ENCODE results near the gene ORAI2. TPM values are rescaled to one million over a fixed set of nuclear protein-coding genes. Genes with fewer than 3 reads are reported as not detected.
"Not testable (repeated sequence)": the region's sequence is repeated elsewhere in the genome, so short reads cannot be mapped to it uniquely, and the experiment has no call there.

ORAI2 gene
- total and polyA plus RNA-seq, 10 of the 15 experiments (the other 5 are each of a cell fraction or from before 2014, with no cell fraction given) = 5.8 to 111 (median 46.9) TPM

DNA sequence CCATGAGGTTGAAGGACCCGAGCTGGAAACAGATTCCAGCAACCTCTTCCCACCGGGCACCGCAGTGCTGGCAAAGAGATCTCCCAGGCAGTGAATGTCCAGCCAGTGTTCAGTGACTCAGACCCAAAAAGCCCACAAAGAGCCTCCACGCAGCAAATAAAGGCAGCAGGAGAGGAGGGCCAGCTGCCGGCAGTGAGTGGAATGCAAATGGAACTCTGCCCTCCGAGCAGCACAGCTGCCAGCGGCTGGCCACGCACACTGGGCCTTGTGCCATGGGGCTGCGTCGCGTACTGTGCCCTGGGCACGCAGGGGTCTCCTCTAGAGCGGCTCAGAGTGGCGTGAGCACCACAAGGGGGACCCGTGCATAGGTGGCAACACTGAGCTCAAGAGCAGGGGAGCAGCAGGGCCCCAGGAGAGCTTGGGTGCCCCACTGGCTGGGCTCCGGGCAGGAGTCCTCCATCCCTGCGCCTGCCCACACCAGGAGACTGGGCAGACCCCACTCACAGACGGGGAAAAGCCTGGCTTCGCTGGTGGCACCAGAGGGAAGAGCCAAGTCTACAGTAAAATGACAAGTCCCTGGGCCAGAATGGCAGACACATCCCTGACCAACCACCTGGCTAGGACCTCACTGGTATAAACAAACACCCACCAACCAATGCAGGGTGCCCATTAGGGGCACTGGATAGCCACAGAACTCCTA lies 41.5 kb downstream of the ORAI2 start:
- H3K4me2 ChIP-seq (ENCODE audit: control insufficient read depth, insufficient read depth); H4K20me1 ChIP-seq (ENCODE audit: control insufficient read depth, insufficient read depth); H3K27ac ChIP-seq (ENCODE audit: control insufficient read depth, insufficient read depth); ATAC-seq; H3K4me1 ChIP-seq (ENCODE audit: control insufficient read depth, insufficient read depth, low read length); H2AFZ ChIP-seq (ENCODE audit: control insufficient read depth, low read depth, low read length); H3K27me3 ChIP-seq (replicated peaks in 1 of 2; ENCODE audit: control insufficient read depth in 2 of 2, insufficient read depth in 2 of 2, low read length in 1 of 2); intact Hi-C loops (cut with micrococcal nuclease; ENCODE audit: unreplicated experiment); DNase-seq (ENCODE audit: low read depth, low spot score); SMC1A ChIA-PET (ENCODE audit: uncharacterized antibody, unreplicated experiment); FAIRE-seq; H3K79me2 ChIP-seq (ENCODE audit: control insufficient read depth, insufficient read depth, low read length); POLR2A ChIA-PET; RAD21 ChIA-PET (ENCODE audit: unreplicated experiment); H3K9me3 ChIP-seq (replicated peaks; ENCODE audit: control insufficient read depth, insufficient read depth, low read length); H3K9ac ChIP-seq (ENCODE audit: control insufficient read depth, insufficient read depth, low read length); in situ Hi-C loops (cut with MboI); CTCF ChIA-PET; H3K4me3 ChIP-seq: not testable (repeated sequence)
- WGBS (ENCODE audit: insufficient coverage, insufficient replicate concordance, low lambda C conversion rate, missing lambda C conversion rate) = 97% methylated on average over 9 of the region's 19 CpGs
- peaks cover 6 to 16% of the 10 kb centered on the region in 2 experiments for H3K36me3 ChIP-seq (ENCODE audit: control insufficient read depth in 2 of 2, insufficient read depth in 2 of 2, low read length in 1 of 2)
- TSS peak; percentile 22 for BruUV-seq (replicated peaks)

DNA sequence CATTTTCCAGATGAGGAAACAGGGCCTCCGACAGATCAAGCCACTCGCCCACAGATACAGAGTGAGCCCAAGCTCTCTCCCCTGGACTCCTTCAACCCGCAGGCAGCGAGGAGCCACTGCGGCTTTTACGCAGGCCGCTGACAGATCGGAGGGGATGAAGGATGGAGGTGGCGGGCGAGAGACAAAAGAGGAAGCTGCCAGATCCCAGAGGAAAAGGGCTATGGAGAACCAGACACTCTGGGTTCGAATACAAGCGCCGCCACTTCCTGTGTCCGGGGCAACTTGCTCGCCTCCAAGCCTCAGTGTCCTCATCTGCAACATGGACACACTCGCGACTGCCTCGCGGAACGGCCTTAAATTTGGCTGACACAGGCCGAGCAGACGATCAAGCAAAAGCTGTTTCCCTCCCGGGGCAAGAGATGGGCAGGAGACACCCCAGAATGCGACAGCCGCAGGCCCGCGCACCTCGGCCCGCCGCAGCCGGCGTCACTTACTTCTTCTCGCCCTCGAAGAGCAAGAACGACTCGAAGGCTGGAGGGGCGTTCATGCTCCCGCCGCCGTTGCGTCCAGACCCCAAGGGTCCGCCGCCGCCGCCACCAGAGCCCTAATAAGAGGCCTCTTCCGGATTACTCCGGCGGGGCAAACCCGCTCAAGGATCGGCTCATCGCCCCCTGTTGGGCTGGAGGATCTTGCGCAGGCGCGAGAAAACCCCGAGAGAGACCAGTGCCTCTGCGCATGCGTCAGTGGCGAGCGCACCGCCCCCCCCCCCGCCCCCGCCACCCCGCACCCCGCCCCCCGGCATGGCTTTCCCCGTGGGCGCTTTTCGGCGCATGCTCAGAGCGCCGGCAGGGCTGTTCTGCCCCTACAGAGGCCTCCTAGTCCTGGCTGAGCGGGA lies 45.2 kb downstream of the ORAI2 start, which contains the start of gene POLR2J:
POLR2J (minus strand) TSS at position 609 of the 895 bp plus-strand sequence; CDS start at position 547, 62 bp downstream.
- peak; percentile 94 for ATAC-seq
- H3K4me1 ChIP-seq (ENCODE audit: control insufficient read depth, insufficient read depth, low read length); SMC1A ChIA-PET (ENCODE audit: uncharacterized antibody, unreplicated experiment); POLR2A ChIA-PET; H3K36me3 ChIP-seq (ENCODE audit: control insufficient read depth in 2 of 2, insufficient read depth in 2 of 2, low read length in 1 of 2); H4K20me1 ChIP-seq (ENCODE audit: control insufficient read depth, insufficient read depth); H3K27ac ChIP-seq (ENCODE audit: control insufficient read depth, insufficient read depth); H3K4me3 ChIP-seq; H3K9ac ChIP-seq (ENCODE audit: control insufficient read depth, insufficient read depth, low read length); FAIRE-seq; H2AFZ ChIP-seq (ENCODE audit: control insufficient read depth, low read depth, low read length); H3K79me2 ChIP-seq (ENCODE audit: control insufficient read depth, insufficient read depth, low read length); in situ Hi-C loops (cut with MboI); intact Hi-C loops (cut with micrococcal nuclease; ENCODE audit: unreplicated experiment); RAD21 ChIA-PET (ENCODE audit: unreplicated experiment); H3K27me3 ChIP-seq (replicated peaks in 1 of 2; ENCODE audit: control insufficient read depth in 2 of 2, insufficient read depth in 2 of 2, low read length in 1 of 2); H3K4me2 ChIP-seq (ENCODE audit: control insufficient read depth, insufficient read depth); DNase-seq (ENCODE audit: low read depth, low spot score); H3K9me3 ChIP-seq (replicated peaks; ENCODE audit: control insufficient read depth, insufficient read depth, low read length): not testable (repeated sequence)
- CTCF ChIA-PET = interaction anchor here (0.7 kb wide), 1 partner anchor 14 kb away, joined by 3 read pairs; the partner anchor contains the start of genes ALKBH4 and LRWD1
- BruUV-seq (replicated peaks) = TSS peak; percentile 89
- 2% methylated on average over 23 of the region's 72 CpGs for WGBS (ENCODE audit: insufficient coverage, insufficient replicate concordance, low lambda C conversion rate, missing lambda C conversion rate)
- TF ChIP-seq NRF1 (conservative IDR thresholded peaks at IDR 0.05; ENCODE audit: low read depth, low read length) = 0 out of 2 replicates have a peak, but pooled peaks have one; percentile 6
- peak; percentile 75; the same call in 1 of the 2 replicates for TF ChIP-seq GABPA (IDR thresholded peaks at IDR 0.05; ENCODE audit: low read depth)
- TF ChIP-seq TAF1 (IDR thresholded peaks at IDR 0.05; ENCODE audit: borderline replicate concordance, low read depth, low read length) = peak; percentile 43; the same call in 1 of the 2 replicates
- TF ChIP-seq, protein P1, sequence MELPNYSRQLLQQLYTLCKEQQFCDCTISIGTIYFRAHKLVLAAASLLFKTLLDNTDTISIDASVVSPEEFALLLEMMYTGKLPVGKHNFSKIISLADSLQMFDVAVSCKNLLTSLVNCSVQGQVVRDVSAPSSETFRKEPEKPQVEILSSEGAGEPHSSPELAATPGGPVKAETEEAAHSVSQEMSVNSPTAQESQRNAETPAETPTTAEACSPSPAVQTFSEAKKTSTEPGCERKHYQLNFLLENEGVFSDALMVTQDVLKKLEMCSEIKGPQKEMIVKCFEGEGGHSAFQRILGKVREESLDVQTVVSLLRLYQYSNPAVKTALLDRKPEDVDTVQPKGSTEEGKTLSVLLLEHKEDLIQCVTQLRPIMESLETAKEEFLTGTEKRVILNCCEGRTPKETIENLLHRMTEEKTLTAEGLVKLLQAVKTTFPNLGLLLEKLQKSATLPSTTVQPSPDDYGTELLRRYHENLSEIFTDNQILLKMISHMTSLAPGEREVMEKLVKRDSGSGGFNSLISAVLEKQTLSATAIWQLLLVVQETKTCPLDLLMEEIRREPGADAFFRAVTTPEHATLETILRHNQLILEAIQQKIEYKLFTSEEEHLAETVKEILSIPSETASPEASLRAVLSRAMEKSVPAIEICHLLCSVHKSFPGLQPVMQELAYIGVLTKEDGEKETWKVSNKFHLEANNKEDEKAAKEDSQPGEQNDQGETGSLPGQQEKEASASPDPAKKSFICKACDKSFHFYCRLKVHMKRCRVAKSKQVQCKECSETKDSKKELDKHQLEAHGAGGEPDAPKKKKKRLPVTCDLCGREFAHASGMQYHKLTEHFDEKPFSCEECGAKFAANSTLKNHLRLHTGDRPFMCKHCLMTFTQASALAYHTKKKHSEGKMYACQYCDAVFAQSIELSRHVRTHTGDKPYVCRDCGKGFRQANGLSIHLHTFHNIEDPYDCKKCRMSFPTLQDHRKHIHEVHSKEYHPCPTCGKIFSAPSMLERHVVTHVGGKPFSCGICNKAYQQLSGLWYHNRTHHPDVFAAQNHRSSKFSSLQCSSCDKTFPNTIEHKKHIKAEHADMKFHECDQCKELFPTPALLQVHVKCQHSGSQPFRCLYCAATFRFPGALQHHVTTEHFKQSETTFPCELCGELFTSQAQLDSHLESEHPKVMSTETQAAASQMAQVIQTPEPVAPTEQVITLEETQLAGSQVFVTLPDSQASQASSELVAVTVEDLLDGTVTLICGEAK (IDR thresholded peaks at IDR 0.05; ENCODE audit: borderline replicate concordance) = peak; percentile 53; the same call in 1 of the 2 replicates
- TF ChIP-seq, protein P2, sequence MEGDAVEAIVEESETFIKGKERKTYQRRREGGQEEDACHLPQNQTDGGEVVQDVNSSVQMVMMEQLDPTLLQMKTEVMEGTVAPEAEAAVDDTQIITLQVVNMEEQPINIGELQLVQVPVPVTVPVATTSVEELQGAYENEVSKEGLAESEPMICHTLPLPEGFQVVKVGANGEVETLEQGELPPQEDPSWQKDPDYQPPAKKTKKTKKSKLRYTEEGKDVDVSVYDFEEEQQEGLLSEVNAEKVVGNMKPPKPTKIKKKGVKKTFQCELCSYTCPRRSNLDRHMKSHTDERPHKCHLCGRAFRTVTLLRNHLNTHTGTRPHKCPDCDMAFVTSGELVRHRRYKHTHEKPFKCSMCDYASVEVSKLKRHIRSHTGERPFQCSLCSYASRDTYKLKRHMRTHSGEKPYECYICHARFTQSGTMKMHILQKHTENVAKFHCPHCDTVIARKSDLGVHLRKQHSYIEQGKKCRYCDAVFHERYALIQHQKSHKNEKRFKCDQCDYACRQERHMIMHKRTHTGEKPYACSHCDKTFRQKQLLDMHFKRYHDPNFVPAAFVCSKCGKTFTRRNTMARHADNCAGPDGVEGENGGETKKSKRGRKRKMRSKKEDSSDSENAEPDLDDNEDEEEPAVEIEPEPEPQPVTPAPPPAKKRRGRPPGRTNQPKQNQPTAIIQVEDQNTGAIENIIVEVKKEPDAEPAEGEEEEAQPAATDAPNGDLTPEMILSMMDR (IDR thresholded peaks at IDR 0.05 in 2 of 3, conservative IDR thresholded peaks at IDR 0.05 in 1 of 3; ENCODE audit: control insufficient read depth in 2 of 3, extremely low read depth in 1 of 3, insufficient read depth in 1 of 3, low read depth in 3 of 3, low read length in 3 of 3) = peak in 2 of 3 experiments; percentile 6 to 16; a peak in 1 of 6 replicates
- peak; percentile 33; the same call in 1 of the 2 replicates for TF ChIP-seq HCFC1 (IDR thresholded peaks at IDR 0.05; ENCODE audit: low read length)

All from GM12878 (cell line).